GM20000 (cell line): Measurements from ENCODE around the gene MYO7B.

Source experiments
- DNase-seq: peaks from one replicate; pipeline ENCODE4 v3.0.0; 2012; ENCODE audit warnings: low spot score
- CTCF ChIP-seq: IDR thresholded peaks from 2 replicates; pipeline ENCODE4 v1.5.1; 2012; ENCODE audit warnings: mild to moderate bottlenecking, control low read depth; ENCODE audit errors: extremely low read depth, missing control alignments

MYO7B gene

GRCh38 chr2:127577208-127577475 is 41.7 kb downstream of the MYO7B start:
- no peak for DNase-seq
- no peak for TF ChIP-seq CTCF

- no peak for TF ChIP-seq CTCF
- no peak for DNase-seq
Measured at GRCh38 chr2:127577503-127577902, 42.0 kb downstream of the MYO7B start.

GRCh38 chr2:127577973-127578372 is 42.5 kb downstream of the MYO7B start:
- no peak for TF ChIP-seq CTCF
- peak; percentile 51 for DNase-seq

- DNase-seq = no peak
- TF ChIP-seq CTCF = no peak
Measured at GRCh38 chr2:127578411-127578810, 42.9 kb downstream of the MYO7B start.

GRCh38 chr2:127579231-127579630 is 43.7 kb downstream of the MYO7B start:
- no peak for DNase-seq
- TF ChIP-seq CTCF = no peak

- no peak for TF ChIP-seq CTCF
- no peak for DNase-seq
Measured at GRCh38 chr2:127580167-127581049, 44.9 kb downstream of the MYO7B start.

- no peak for TF ChIP-seq CTCF
- no peak for DNase-seq
Measured at GRCh38 chr2:127581050-127581345, 45.5 kb downstream of the MYO7B start.
